Suprapubic skin (tissue), 4 donors: ENCODE results near the gene PHEX.

ENCODE experiments used
- EP300 ChIP-seq: sonication (generic); formaldehyde crosslinking; IDR thresholded peaks from one replicate; pipeline ENCODE4 v1.6.1; 2017; ENCODE audit warnings: antibody characterized with exemption
- POLR2A ChIP-seq, 2 donors: fragments of 450-650 bp; IDR thresholded peaks; one replicate each; pipeline ENCODE4 v1.6.1; 2017; ENCODE audit warnings: antibody characterized with exemption in 2 of 2, mild to moderate bottlenecking in 2 of 2, moderate library complexity in 2 of 2
- POLR2AphosphoS5 ChIP-seq, 3 donors: sonication (generic); formaldehyde crosslinking; IDR thresholded peaks; one replicate each; pipeline ENCODE4 v1.6.1; 2017; ENCODE audit warnings: antibody characterized with exemption in 3 of 3
- TF ChIP-seq, protein P1 (sequence below), 2 donors: fragments of 200-600 bp in 1 of 2; fragments of 450-650 bp in 1 of 2; sonication (generic) in 1 of 2; IDR thresholded peaks; one replicate each; pipeline ENCODE4 v1.5.1; 2016 to 2019; ENCODE audit warnings: antibody characterized with exemption in 2 of 2, mild to moderate bottlenecking in 1 of 2, moderate library complexity in 1 of 2

DNA sequence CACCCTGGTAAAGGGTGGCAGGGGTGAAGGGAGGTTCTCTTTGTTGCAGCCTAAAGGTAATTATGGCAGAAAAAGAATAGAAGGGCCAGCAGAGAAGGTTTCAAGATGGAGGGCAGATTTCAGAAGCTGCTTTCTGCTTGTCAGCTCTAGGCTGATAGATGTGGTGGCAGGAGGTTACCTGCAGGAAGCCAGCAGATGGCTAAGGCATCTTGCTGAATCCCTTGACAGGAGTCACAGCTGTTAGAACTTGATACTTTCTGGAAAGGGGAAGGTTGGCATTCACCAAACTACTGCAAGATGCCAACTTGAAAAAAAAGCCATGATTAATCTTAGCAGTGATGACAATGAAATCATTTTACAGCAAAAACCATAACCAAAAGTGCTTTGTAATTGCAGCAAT is 171.1 kb downstream of the PHEX start:
- TF ChIP-seq POLR2A (IDR thresholded peaks at IDR 0.05) (no peak), EP300 (no peak), POLR2AphosphoS5 (IDR thresholded peaks at IDR 0.05) (no peak)
- TF ChIP-seq, protein P1, sequence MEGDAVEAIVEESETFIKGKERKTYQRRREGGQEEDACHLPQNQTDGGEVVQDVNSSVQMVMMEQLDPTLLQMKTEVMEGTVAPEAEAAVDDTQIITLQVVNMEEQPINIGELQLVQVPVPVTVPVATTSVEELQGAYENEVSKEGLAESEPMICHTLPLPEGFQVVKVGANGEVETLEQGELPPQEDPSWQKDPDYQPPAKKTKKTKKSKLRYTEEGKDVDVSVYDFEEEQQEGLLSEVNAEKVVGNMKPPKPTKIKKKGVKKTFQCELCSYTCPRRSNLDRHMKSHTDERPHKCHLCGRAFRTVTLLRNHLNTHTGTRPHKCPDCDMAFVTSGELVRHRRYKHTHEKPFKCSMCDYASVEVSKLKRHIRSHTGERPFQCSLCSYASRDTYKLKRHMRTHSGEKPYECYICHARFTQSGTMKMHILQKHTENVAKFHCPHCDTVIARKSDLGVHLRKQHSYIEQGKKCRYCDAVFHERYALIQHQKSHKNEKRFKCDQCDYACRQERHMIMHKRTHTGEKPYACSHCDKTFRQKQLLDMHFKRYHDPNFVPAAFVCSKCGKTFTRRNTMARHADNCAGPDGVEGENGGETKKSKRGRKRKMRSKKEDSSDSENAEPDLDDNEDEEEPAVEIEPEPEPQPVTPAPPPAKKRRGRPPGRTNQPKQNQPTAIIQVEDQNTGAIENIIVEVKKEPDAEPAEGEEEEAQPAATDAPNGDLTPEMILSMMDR (IDR thresholded peaks at IDR 0.05), result no peak
